ENCODE data around the gene NANS.

Gene NANS

GRCh38 chr9:98096091-98096490 lies 39.6 kb downstream of the NANS start:
- H3K9me3 ChIP-seq (replicated peaks in 1 of 11), result no peaks in the 10 kb centered on the region
- no peak overlapping the region for H3K27ac ChIP-seq
- H3K4me1 ChIP-seq, result peaks cover 12 to 37% (median 26%) of the 10 kb centered on the region in 10 experiments
- peaks cover 0 to 16% (median 0%) of the 10 kb centered on the region in 11 experiments; a peak in 3 of 22 replicates for H4K20me1 ChIP-seq
- TF ChIP-seq Cebpa-rat (IDR thresholded peaks at IDR 0.05), result no peak
- no peak overlapping the region for H3K4me2 ChIP-seq
- H3K9ac ChIP-seq, result no peak overlapping the region
- peaks cover 37 to 84% (median 66%) of the 10 kb centered on the region in 11 experiments for H3K36me3 ChIP-seq
- no peaks in the 10 kb centered on the region for H3K27me3 ChIP-seq
- no peak overlapping the region for H3K4me3 ChIP-seq

- H3K4me1 ChIP-seq, result peaks cover 29 to 55% (median 44%) of the 10 kb centered on the region in 10 experiments
- H3K27ac ChIP-seq, result no peak overlapping the region
- no peak for TF ChIP-seq Cebpa-rat (IDR thresholded peaks at IDR 0.05)
Observed at GRCh38 chr9:98097836-98098235, 41.3 kb downstream of the NANS start.

GRCh38 chr9:98099346-98099745 lies 42.8 kb downstream of the NANS start:
- peak overlapping the region in 9 of 11 experiments; percentile 42 to 88 (median 73); a peak in 17 of 22 replicates for H3K4me2 ChIP-seq
- H3K4me3 ChIP-seq, result no peak overlapping the region
- H3K9me3 ChIP-seq (replicated peaks in 1 of 11), result no peaks in the 10 kb centered on the region
- H3K9ac ChIP-seq, result peak overlapping the region in 1 of 11 experiments; percentile 0; a peak in 1 of 22 replicates
- H3K27ac ChIP-seq, result peak overlapping the region in 1 of 11 experiments; percentile 12; a peak in 3 of 22 replicates
- TF ChIP-seq Cebpa-rat (IDR thresholded peaks at IDR 0.05), result no peak
- peaks cover 34 to 59% (median 54%) of the 10 kb centered on the region in 11 experiments for H3K36me3 ChIP-seq
- H4K20me1 ChIP-seq, result peaks cover 0 to 16% (median 0%) of the 10 kb centered on the region in 11 experiments; a peak in 3 of 22 replicates
- H3K27me3 ChIP-seq, result no peaks in the 10 kb centered on the region
- H3K4me1 ChIP-seq, result peaks cover 44 to 70% (median 59%) of the 10 kb centered on the region in 10 experiments

More at GRCh38 chr9:98097836-98098235, 41.3 kb downstream of the NANS start:
- H3K4me3 ChIP-seq, result no peak overlapping the region
- H3K9me3 ChIP-seq (replicated peaks in 1 of 11), result no peaks in the 10 kb centered on the region
- H3K36me3 ChIP-seq, result peaks cover 37 to 69% (median 61%) of the 10 kb centered on the region in 11 experiments
- H3K27me3 ChIP-seq, result no peaks in the 10 kb centered on the region
- H4K20me1 ChIP-seq, result peaks cover 0 to 16% (median 0%) of the 10 kb centered on the region in 11 experiments; a peak in 3 of 22 replicates
- no peak overlapping the region for H3K9ac ChIP-seq
- peak overlapping the region in 3 of 11 experiments; percentile 1 to 85 (median 32); a peak in 5 of 22 replicates for H3K4me2 ChIP-seq

GRCh38 chr9:98099898-98100297 lies 43.4 kb downstream of the NANS start:
- peak overlapping the region in 4 of 11 experiments; percentile 12 to 47 (median 32); a peak in 6 of 22 replicates for H3K27ac ChIP-seq

GRCh38 chr9:98100456-98100855 lies 43.9 kb downstream of the NANS start:
- Histone ChIP-seq H3K27me3 (no peaks in the 10 kb centered on the region), H3K27ac (peak overlapping the region in 4 of 11 experiments; percentile 12 to 84 (median 45); a peak in 5 of 22 replicates), H3K4me1 (peaks cover 55 to 81% (median 70%) of the 10 kb centered on the region in 10 experiments), H3K4me2 (peak overlapping the region in 10 of 11 experiments; percentile 5 to 88 (median 72); a peak in 16 of 22 replicates), H3K4me3 (no peak overlapping the region), H4K20me1 (peaks cover 0 to 9% (median 0%) of the 10 kb centered on the region in 11 experiments; a peak in 2 of 22 replicates), H3K36me3 (peaks cover 26 to 56% (median 47%) of the 10 kb centered on the region in 11 experiments; a peak in 21 of 22 replicates), H3K9ac (peak overlapping the region in 1 of 11 experiments; percentile 0; a peak in 1 of 22 replicates), H3K9me3 (replicated peaks in 1 of 11) (peaks cover 0 to under 1% (median 0%) of the 10 kb centered on the region in 11 experiments; a peak in 1 of 22 replicates)
- no peak for TF ChIP-seq Cebpa-rat (IDR thresholded peaks at IDR 0.05)

More at GRCh38 chr9:98099898-98100297, 43.4 kb downstream of the NANS start:
- Histone ChIP-seq H3K4me2 (peak overlapping the region; percentile 5 to 88 (median 71); a peak in 21 of 22 replicates), H4K20me1 (peaks cover 0 to 13% (median 0%) of the 10 kb centered on the region in 11 experiments; a peak in 2 of 22 replicates), H3K4me3 (no peak overlapping the region), H3K9ac (peak overlapping the region in 4 of 11 experiments; percentile 0 to 14 (median 4); a peak in 4 of 22 replicates), H3K36me3 (peaks cover 29 to 56% (median 48%) of the 10 kb centered on the region in 11 experiments), H3K4me1 (peaks cover 50 to 75% (median 64%) of the 10 kb centered on the region in 10 experiments), H3K9me3 (replicated peaks in 1 of 11) (no peaks in the 10 kb centered on the region), H3K27me3 (no peaks in the 10 kb centered on the region)
- no peak for TF ChIP-seq Cebpa-rat (IDR thresholded peaks at IDR 0.05)

- Histone ChIP-seq H4K20me1 (peaks cover 0 to 9% (median 0%) of the 10 kb centered on the region in 11 experiments; a peak in 1 of 22 replicates), H3K4me3 (peak overlapping the region in 5 of 10 experiments; percentile 2 to 41 (median 31); a peak in 6 of 20 replicates), H3K36me3 (peaks cover 26 to 56% (median 46%) of the 10 kb centered on the region in 11 experiments; a peak in 21 of 22 replicates), H3K4me1 (peaks cover 58 to 87% (median 79%) of the 10 kb centered on the region in 10 experiments), H3K27ac (peak overlapping the region in 10 of 11 experiments; percentile 25 to 89 (median 82); a peak in 18 of 22 replicates), H3K27me3 (no peaks in the 10 kb centered on the region), H3K9me3 (replicated peaks in 1 of 11) (peaks cover 0 to 11% (median 6%) of the 10 kb centered on the region in 11 experiments; a peak in 14 of 22 replicates), H3K4me2 (peak overlapping the region; percentile 69 to 94 (median 85)), H3K9ac (peak overlapping the region in 9 of 11 experiments; percentile 48 to 71 (median 54); a peak in 17 of 22 replicates)
- no peak for TF ChIP-seq Cebpa-rat (IDR thresholded peaks at IDR 0.05)
Observed at GRCh38 chr9:98101416-98101815, 44.9 kb downstream of the NANS start.

- peak overlapping the region in 5 of 10 experiments; percentile 2 to 41 (median 31); a peak in 6 of 20 replicates for H3K4me3 ChIP-seq
- no peaks in the 10 kb centered on the region for H3K27me3 ChIP-seq
- peak overlapping the region in 9 of 11 experiments; percentile 48 to 71 (median 54); a peak in 16 of 22 replicates for H3K9ac ChIP-seq
Observed at GRCh38 chr9:98101868-98102273, 45.3 kb downstream of the NANS start.

GRCh38 chr9:98104445-98104881 lies 47.9 kb downstream of the NANS start:
- peaks cover 11 to 49% (median 33%) of the 10 kb centered on the region in 11 experiments; a peak in 20 of 22 replicates for H3K36me3 ChIP-seq
- peak overlapping the region; percentile 61 to 89 (median 82); a peak in 21 of 22 replicates for H3K27ac ChIP-seq
- no peaks in the 10 kb centered on the region for H3K27me3 ChIP-seq
- TF ChIP-seq Cebpa-rat (IDR thresholded peaks at IDR 0.05), result peak in 10 of 11 experiments; percentile 54 to 92 (median 84); a peak in 17 of 22 replicates
- H3K4me1 ChIP-seq, result peaks cover 85 to 97% (median 92%) of the 10 kb centered on the region in 10 experiments
- H3K4me3 ChIP-seq, result peak overlapping the region in 2 of 10 experiments; percentile 25 to 40; a peak in 1 of 20 replicates
- peak overlapping the region; percentile 69 to 94 (median 85) for H3K4me2 ChIP-seq
- peak overlapping the region in 9 of 11 experiments; percentile 42 to 68 (median 62); a peak in 19 of 22 replicates for H3K9ac ChIP-seq
- peaks cover 0 to 9% (median 0%) of the 10 kb centered on the region in 11 experiments; a peak in 1 of 22 replicates for H4K20me1 ChIP-seq
- H3K9me3 ChIP-seq (replicated peaks in 1 of 11), result peaks cover 0 to 18% (median 14%) of the 10 kb centered on the region in 11 experiments; a peak in 14 of 22 replicates

More at GRCh38 chr9:98101868-98102273, 45.3 kb downstream of the NANS start:
- Histone ChIP-seq H3K36me3 (peaks cover 30 to 56% (median 46%) of the 10 kb centered on the region in 11 experiments; a peak in 21 of 22 replicates), H4K20me1 (peaks cover 0 to 9% (median 0%) of the 10 kb centered on the region in 11 experiments; a peak in 1 of 22 replicates), H3K27ac (peak overlapping the region in 10 of 11 experiments; percentile 25 to 89 (median 82); a peak in 18 of 22 replicates), H3K4me1 (peaks cover 59 to 87% (median 81%) of the 10 kb centered on the region in 10 experiments), H3K4me2 (peak overlapping the region; percentile 69 to 94 (median 85)), H3K9me3 (replicated peaks in 1 of 11) (peaks cover 0 to 15% (median 10%) of the 10 kb centered on the region in 11 experiments; a peak in 14 of 22 replicates)
- TF ChIP-seq Cebpa-rat (IDR thresholded peaks at IDR 0.05), result 0 out of 22 replicates have a peak, but pooled peaks of 1 of the 11 experiments have one; percentile 18

All from BLaER1 treated with 17β-estradiol and CSF1 and Interleukin-3, amounts not matched to agents 10 nM and 100 nM (cell line).